HG03060 (cell line): ENCODE data around the gene BMPER.

Experiments
- ATAC-seq: cut with Tn5 transposase; IDR thresholded peaks from one replicate; pipeline ENCODE4 v1.9.1; 2021; ENCODE audit warnings: low read depth, moderate number of reproducible peaks; ENCODE audit not compliant: unreplicated experiment

Gene BMPER

DNA sequence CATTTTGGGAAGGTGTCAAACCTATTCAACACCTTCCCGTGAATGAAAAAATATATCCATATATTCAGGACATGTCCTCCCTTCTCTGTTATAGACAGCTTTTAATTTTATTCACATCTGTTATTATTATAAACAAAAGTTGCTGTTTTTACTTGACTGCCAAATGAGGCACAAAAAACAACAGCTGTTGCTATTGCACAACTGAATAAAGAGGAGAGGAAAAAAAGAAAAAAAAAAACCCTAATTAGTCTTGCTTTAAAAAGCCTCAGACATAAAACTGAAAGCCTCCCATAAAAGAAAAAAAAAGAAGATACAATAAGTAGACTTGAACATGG, 153.4 kb downstream of the BMPER start:
- ATAC-seq: no peak

DNA sequence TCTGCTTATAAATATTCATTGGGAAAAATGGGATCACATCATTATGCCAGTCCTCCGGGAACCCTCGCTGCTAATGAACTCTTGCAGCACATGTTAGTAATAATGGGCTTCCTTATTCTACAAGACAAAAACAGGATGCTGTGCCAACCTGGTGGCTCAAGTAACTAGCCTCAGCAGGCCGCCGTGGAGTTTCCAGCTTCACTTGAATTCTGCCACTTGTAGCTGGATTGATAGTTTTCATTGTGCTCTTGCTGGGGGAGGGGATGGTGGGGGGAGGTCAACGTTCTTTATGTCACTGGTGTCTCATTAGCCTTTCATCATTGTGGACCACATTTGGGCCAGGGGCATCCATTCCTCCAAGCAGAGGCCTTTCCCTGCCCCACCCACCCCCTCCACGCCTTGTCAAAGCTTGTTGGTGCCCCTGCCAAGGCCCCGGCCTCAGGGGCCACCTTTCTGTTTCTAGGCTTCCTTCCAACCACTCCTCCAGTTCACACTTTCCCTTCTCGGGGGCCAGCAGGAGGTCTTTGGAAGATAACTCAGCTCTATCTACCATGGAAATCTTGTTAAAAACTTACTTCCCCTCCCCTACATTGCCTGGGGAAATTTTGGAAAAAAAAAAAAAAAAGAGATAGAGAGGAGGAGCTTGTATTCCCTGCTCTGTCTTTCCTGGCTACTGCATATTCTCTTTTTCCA, 153.9 kb downstream of the BMPER start:
- no peak for ATAC-seq

DNA sequence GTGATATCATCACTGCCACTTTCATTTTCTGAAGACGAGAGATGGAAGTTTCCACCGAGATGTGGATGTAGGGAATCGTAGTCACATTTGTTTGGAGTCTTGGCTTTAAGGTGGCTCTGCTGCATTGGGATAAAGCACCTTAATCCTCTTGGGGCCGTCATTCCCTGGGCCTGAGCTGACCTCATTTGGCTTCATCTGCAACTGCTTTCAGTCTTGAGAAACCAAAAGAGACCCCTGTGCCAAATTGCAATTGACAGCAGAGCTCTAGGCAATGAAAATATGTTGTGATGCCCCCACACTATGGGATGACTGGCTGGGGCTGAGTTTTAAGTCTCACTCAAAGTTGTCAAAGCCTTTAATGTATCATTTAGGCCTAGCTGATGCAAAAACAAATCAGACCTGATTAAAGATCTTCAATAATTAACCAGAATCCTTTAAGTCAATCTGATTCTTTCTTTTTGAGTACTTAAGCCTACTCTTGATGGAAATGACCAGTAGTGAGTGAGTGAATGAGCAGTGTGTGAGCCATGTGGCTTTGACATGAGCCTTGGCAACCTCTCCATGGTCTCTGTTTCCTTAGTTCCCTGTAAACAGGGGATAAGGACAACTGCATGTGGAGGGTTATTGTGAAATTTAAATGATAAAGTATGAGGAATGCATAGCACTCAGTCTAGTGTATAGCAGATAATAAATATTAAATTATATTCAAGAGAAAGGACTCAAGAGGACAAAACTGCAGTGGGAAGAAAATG, 155.0 kb downstream of the BMPER start:
- no peak for ATAC-seq

DNA sequence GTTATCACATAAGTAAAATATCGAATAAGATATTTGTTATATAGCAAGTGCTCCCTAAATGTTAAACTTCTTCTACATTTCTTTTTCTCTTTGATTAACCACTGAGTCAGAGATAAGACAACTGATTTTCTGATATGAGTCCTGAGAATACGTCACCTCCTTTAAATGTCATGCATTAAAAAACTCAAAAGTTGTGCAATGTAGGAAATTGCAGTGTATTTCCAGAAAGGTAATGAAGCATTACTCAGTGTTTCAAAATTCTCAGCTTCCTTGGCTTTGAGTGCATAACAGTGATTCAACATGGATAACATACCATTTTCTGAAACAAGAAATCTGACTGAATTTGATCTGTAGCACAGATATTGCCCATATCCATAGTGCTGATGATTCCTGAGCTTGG, 155.8 kb downstream of the BMPER start:
- no peak for ATAC-seq

DNA sequence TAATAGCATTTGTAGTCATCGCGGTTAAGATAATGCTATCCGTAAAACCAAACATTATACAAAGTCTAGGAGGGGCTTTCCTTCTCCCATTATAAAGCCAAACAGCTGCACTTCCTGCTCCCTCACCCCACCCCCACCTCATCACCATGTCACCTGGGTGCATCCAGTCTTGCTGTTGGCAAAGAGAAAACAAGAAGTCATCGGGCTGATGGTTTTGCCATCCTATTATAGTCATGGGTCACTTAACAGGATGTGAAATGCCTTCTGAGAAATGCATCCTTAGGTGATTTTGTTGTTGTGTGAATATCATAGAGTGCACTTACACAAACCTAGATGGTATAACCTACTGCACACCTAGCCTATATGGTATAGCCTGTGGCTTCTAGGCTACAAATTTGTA, 157.0 kb downstream of the BMPER start:
- ATAC-seq: no peak

DNA sequence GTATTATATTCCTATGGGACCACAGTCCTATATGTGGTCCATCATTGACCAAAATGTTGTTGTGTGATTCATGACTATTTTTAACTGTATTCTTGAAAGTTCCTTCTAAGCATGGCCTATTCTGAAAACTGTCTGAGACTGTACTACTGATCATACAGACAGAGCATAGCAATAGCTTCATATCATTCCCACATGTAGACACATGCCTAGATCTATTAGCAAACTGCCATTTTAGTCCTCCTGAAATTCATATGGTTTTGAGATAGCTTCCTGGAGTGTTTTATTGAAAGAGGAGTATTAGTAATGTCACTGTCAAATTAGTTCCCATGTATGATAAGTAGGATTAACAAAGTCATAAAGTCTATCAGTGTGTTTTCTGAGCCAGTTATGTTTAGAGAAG, 157.5 kb downstream of the BMPER start:
- no peak for ATAC-seq

DNA sequence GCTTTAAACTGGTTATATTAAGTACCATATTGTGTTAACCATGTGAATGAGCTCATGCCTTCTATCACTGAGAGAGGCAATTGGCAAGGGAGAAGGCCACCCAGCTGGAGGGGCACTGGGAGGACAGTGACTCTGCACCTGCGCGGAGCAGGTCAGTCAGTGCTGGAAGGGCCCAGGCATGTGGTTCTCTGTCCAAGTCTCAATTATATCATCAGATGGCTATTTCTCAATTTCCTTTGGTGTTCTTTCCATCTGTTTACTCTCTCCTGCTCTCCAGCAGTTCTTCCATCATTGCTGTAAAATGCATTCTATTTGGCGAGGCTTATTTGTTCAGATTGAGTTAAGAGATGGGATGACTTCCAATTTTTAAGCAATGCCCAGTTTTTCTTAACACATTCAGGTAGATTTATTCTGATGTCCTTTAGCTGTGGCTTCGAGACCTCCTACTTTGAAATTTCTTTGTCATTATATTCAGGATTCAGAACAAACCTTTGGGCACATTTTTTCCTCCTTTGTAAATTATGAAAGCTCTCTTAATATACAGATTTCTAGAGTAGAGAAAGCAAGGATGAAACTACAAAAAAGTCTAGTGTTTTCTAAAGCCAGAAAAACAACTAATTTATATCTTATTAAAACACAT, 159.3 kb downstream of the BMPER start:
- ATAC-seq: no peak

DNA sequence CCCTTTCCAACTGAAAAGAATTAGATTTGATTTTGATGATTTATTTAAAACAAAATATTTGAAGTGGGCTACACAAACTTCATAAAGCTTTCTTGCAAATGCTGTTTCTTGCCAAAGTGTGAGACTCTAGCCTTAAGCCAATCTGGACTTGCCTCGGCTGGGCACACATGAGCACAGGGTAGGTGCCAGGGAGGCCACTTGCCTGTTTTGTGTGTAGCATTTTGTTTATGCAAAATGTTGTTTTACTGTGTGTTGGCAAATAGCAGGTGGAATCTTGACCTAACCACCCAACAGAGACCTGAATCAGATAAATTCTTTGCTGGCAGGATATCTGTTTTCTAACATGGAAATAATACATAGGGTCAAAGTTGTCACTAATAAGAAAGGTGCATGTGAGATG, 161.1 kb downstream of the BMPER start:
- no peak for ATAC-seq

DNA sequence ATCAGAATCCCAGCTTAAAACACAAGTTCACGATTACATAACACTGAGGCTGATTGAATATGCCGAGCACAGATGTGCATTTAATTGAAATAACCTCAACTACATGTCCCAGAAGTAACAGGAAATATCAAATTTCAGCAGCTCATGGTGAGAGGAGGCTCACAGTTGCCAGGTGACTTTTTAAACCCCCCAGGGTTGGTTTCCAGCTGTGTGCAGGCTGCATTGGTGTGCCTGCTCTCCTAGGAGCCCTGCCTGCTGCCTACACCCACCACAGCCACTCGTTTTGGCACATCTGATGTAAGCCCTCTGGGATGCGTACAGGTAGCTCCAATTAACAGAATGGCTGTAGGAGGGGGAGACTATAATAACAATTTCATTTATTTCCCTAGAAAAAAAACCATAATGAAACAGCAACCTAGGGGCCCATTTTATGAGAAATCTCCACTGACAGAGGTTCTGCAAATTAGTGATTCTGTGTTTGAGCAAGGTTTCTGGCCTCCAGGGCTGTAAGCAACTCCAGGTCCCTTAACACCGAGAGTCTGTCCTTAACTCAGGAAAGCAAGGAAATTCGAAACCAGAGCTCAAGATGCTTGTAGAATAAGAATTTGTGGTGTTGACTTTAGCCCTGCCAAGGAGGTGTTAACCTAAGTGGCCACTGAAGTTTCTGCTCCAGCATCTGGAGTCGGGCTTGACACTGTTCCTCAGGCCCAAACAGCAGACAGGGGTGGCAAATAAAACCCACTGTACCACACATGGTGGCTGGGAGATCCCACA, 161.9 kb downstream of the BMPER start:
- ATAC-seq: no peak

DNA sequence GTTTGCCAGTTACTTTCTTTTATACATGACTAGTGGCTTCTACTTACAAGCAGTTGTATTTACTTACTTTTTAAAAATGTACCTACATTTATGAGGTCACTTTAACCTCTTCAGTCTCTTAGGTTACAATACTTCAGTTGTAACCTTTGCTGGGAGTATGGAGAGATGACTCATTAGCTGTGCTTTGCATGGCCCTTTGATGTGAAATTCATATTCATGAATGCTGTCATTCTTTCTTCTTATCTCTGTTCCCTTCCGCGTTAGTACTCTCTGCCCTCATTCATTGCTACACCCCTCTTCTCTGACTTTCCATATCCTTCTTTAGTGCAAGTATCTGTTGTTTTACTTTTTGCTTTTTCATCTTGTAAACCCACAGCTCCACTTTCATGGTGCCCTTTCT, 164.3 kb downstream of the BMPER start:
- no peak for ATAC-seq

DNA sequence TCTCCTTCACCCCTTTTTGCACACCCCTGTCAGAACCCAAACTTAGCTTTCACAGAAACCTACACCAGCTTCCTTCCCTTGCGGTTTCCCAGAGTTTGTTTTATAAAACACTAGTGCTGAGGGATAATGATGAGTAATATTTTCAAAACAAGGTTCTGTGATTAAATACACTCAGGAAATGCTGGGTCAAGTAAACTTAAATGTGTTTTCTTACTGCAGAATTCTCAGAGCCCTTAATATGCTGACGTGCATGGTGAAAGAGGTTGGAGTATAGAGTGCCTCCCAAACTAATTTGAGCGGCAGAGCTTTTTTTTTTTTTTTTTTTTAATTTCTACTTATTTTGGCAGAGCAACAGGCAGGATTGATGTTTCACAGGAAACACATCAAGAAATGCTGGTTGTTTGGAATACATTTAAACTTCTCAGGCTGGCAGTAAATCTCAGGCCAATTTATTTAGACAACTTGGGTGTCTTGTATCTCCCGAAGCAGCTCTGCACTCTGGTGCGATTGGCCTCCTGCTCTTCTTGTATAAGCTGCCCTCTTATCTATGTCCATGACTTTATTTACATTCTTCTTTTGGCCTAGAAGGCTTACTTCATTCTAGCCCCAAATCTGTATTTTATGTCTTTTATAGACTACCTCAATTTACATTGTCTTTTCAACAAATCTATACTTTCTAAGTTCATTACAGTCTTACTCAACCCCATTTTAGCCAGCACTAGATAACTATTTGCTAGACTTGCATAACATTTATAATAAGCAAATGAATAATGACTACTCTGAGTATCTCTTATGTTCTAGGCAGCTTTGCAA, 165.4 kb downstream of the BMPER start:
- no peak for ATAC-seq

DNA sequence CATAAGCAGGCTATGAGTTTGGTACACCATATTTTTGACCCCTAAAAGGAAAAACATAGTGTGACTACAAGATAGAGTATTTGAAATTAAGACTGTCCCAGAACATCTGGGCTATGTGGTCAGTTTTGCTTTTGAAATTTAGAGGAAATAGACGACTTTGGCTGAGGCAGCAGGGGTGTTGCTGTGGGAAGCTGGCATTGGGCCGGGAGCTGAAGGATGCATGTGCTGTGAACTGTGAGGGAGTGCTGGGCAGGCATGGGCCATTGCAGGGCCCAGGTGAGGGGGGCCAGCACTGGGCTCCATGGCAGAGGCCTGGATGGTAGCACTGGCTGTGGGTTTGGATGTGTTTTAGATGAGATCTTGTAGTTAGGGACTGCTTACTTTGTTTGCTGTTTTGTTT, 168.3 kb downstream of the BMPER start:
- ATAC-seq: no peak

DNA sequence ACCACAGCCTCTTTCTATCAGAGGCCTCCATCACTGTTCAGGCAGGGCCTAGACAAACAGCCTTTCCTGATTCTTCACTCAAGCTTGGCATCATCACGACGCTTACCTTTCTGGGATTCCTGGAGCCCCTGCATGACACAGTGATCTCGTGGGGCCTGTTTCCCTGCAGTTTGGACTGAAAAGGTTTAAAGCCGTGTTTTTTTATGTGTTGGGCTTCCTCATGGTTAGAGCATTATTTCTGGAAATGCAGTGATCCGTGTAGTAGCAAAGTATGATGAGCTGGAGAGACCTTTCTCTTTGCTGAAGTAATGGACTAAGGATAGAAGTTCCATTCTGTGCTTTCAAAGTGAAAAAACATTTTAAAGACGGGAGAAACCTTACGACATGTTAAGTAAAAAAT, 169.1 kb downstream of the BMPER start:
- no peak for ATAC-seq

DNA sequence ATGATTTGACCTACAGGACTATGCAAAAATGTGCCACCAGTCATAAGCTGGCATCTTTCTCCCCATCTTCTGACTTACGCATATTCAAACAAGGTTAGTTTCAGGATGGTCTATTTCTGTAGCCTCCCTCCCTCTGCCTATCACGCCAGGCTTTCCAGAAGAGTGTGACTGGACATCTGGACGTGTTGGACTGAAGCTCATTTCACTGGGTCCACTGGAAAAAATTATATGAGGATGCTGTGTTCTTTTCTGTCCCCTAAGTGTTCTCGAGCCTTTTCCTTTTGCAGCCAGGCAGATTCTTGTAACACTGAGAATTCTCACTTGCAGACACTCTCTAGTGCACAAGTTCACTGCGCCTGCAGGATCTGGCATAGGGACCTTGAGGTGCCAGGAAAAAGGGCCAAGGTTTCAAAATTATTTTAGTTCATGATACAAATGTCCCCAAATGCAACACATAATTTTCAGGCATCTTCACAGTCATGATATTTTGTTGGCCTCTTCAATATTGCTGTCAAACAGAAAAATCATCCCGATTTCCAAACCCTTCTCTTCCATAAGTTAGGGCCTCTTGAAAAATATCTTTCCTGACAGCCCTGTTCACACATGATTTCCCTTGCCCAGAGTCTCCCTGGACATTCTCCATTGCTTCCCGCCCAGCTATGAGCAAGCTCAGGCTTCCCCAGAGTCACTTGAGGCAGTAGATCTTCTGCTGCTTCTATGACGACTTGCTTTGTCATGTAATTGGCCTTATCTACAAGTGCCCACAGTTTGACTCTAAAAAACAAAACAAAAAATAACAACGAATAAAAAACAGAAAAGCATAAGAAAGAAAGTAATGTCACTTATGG, 170.4 kb downstream of the BMPER start:
- no peak for ATAC-seq

DNA sequence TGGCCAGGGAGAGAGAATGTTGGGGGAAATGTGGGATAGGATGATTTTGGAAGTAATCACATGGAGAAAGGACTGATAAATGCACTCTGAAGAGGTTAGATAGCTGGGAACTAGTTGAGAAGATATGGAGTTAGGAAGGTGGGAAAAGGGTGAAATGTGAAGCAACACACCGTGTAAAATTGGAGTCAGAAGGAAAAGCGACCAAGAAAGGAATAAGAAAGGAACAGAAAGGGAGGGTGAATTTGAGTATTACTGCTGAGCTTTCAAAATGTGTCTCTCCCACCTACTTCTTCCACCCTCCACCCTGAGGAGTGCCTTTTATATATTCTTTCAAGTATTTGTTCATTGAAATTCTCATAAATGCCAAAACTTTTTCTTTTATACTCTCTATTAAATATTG, 171.8 kb downstream of the BMPER start:
- ATAC-seq: no peak

DNA sequence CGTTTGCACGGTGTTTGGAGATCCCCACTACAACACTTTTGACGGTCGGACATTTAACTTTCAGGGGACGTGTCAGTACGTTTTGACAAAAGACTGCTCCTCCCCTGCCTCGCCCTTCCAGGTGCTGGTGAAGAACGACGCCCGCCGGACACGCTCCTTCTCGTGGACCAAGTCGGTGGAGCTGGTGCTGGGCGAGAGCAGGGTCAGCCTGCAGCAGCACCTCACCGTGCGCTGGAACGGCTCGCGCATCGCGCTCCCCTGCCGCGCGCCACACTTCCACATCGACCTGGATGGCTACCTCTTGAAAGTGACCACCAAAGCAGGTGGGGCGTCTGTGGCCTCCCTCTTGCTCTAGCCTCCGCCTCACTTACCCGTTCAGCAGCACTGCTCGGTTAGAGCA, 173.5 kb downstream of the BMPER start:
- no peak for ATAC-seq

DNA sequence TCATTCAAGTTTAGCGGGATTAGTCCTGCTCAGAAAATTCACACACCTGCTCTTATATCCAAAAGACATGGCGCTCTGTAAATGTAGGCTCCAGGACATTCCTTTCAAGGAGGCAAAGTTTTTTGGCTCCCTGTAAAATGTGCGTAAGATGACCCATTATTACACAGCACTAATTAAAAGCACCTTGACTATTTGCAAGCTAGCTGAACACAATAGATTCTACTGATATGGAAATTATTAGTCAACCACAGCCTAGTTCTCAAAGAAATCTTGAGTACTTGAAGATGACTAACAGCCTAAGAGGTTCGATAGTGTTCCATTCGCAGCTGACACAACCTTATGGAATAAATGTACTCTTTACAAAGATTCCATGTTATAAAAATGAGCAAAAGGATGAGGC, 175.2 kb downstream of the BMPER start:
- ATAC-seq: no peak

DNA sequence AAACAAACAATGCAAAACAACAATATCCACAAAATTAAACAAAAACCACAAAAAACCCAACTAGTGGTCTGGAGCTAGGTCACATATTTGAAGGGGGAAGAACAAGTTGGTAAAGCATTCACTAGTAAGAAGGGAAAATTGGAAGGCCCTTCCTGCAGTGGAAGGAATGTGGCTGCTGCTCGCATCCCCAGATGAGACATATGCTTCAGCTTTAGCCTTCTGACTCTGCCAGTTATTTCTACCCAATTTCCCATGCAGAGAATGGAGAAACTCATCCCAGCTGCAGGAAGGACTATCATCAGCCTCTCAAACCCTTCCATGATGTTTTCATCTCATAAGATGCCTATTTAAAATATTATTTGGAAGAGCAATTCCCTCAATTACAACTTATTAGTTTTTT, 176.6 kb downstream of the BMPER start:
- ATAC-seq: no peak

DNA sequence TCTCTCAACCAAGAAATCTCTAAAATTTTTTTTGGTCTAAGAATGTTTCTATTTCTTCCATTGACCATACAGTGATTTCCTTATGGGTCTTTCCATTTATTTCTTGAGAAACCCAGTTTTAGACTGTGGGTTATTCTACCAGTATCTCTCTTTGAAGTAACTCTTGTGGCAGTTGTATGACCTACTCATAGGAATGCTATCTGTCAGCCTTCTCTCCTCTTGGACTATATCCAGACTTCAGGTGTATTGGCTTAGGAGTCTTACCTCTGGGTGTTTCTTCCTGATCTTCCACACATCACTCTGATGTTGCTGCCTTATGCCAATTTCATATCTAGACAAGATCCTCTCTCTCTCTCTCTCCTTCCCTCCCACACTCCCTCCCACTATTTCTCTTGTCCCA, 178.1 kb downstream of the BMPER start:
- ATAC-seq: no peak

DNA sequence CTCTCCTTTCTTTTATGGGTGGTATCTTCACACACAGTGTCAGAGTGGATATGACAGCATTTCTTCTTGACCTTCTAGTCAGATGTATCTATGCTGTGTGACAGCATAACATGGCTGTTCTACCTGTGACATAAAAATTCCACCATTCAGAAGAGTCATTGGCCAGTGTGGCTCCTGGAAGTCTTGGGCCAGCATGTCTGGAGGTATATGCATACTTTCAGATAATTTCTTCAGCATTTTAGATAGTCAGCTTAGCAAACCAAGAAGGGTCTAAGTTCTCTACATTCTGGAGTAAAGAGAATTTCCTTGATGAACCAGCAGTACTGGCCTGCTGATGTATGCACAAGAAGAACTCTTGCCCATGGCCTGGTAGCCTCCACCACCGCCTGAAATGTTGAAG, 179.3 kb downstream of the BMPER start:
- no peak for ATAC-seq
